BLaER1 (cell line): ENCODE measurements around the gene COL4A3.

Source experiments
- H3K27ac ChIP-seq: shearing (Covaris generic); formaldehyde crosslinking; 2 replicates; pipeline ENCODE4 v1.8.1; 2022
- H3K27me3 ChIP-seq: shearing (Covaris generic); formaldehyde crosslinking; 2 replicates; pipeline ENCODE4 v1.8.1; 2022
- H3K36me3 ChIP-seq: shearing (Covaris generic); formaldehyde crosslinking; 2 replicates; pipeline ENCODE4 v1.8.1; 2022
- H3K4me1 ChIP-seq: shearing (Covaris generic); formaldehyde crosslinking; 2 replicates; pipeline ENCODE4 v1.8.1; 2022
- H3K4me2 ChIP-seq: shearing (Covaris generic); formaldehyde crosslinking; 2 replicates; pipeline ENCODE4 v1.8.1; 2022
- H3K4me3 ChIP-seq: shearing (Covaris generic); formaldehyde crosslinking; 2 replicates; pipeline ENCODE4 v1.8.1; 2022
- H3K9ac ChIP-seq: shearing (Covaris generic); formaldehyde crosslinking; 2 replicates; pipeline ENCODE4 v1.8.1; 2022
- H3K9me3 ChIP-seq: shearing (Covaris generic); formaldehyde crosslinking; 2 replicates; pipeline ENCODE4 v1.8.1; 2022
- H4K20me1 ChIP-seq: shearing (Covaris generic); formaldehyde crosslinking; 2 replicates; pipeline ENCODE4 v1.8.1; 2022
- Cebpa-rat ChIP-seq: shearing (Covaris generic); IDR thresholded peaks from 2 replicates; pipeline ENCODE4 v1.8.1; 2022

COL4A3 gene

DNA sequence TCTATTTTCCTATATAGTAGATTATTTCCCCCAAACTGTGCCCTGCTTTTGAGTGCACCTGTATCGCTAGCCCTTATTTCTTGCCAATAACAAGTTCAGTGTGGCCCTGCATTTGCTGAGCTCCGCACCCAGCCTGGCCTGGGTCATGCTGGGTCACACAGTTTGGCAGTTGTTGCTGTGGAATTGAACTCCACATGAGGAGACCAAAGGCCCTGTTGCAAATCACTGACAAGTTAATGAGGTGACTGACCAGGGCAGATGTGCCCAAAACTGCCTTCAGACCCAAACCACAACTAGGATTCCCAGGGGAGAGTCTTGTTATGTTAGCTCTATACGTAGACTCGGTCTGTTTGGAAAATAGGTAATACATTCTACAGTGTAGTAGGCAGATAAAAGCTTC lies 31.4 kb upstream of the COL4A3 start:
- Histone ChIP-seq H4K20me1 (no peaks in the 10 kb centered on the region), H3K4me2 (peak overlapping the region; percentile 24; the same call in 1 of the 2 replicates), H3K27ac (no peak overlapping the region), H3K9me3 (no peaks in the 10 kb centered on the region), H3K4me1 (peaks cover 6% of the 10 kb centered on the region; the same call in 1 of the 2 replicates), H3K27me3 (no peaks in the 10 kb centered on the region), H3K36me3 (no peaks in the 10 kb centered on the region), H3K9ac (no peak overlapping the region), H3K4me3 (no peak overlapping the region)
- no peak for TF ChIP-seq Cebpa-rat

DNA sequence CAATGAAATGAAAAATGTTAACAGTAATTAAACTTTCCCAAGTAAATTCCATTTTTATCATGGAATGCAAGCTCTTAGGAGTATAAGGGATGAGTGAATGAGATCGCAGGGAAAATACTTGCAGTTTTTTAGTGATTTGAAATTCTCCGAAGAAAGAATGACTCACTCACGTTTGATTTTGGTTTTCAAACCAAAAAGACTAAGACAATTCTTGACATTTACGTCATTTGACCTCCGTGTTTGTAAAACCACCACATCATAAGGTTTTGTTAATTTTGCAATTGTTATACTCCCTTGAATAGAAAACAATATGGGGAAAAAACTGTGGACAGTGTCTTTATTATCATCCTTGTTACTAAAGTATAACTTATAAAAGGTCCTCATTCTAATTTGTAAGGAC lies 29.8 kb upstream of the COL4A3 start:
- Histone ChIP-seq H3K27me3 (no peaks in the 10 kb centered on the region), H3K4me3 (no peak overlapping the region), H4K20me1 (no peaks in the 10 kb centered on the region), H3K9me3 (no peaks in the 10 kb centered on the region), H3K4me1 (peaks cover 6% of the 10 kb centered on the region; the same call in 1 of the 2 replicates), H3K27ac (no peak overlapping the region), H3K4me2 (no peak overlapping the region), H3K9ac (no peak overlapping the region), H3K36me3 (no peaks in the 10 kb centered on the region)
- no peak for TF ChIP-seq Cebpa-rat

DNA sequence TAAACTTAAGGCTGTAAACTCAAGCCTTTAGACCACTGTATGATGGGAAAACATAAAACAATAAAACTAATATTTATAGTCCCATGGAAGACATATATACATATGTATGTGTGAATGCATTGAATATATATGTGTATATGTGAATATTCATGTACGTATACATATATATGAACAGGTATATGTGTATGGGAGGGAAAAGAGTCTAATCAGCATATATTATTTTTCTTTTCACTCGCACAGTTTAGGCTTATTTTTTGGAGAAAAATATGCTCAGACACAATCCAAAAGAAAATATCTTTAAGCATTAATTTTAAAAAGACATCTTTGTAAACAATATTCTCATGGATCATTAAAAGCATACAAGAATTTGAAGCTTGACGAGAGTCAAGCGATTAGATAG lies 23.1 kb upstream of the COL4A3 start:
- no peak overlapping the region for H3K4me3 ChIP-seq
- H3K9ac ChIP-seq = no peak overlapping the region
- no peaks in the 10 kb centered on the region for H3K27me3 ChIP-seq
- H3K9me3 ChIP-seq = no peaks in the 10 kb centered on the region
- no peak overlapping the region for H3K4me2 ChIP-seq
- H3K36me3 ChIP-seq = no peaks in the 10 kb centered on the region
- no peak for TF ChIP-seq Cebpa-rat
- no peaks in the 10 kb centered on the region for H4K20me1 ChIP-seq
- no peaks in the 10 kb centered on the region for H3K4me1 ChIP-seq
- H3K27ac ChIP-seq = no peak overlapping the region

DNA sequence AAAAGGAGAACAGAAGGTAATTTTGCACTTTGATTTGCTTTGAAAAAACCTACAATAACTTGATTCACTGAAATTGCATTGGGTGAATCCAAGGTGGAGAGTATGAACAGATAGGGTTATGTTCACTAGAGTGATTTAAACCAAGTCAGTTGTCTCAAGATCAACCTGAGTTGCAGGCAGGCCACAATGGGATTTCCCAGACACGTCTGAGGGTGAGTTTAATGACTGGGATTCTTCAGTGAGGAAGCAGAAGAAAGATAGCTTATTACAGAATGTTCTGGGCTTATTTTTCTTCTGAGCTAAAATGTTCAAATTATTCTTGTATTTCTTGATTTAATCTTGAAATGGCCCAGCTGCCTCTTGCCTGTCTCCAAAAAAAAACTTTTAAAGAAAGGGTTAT lies 20.5 kb upstream of the COL4A3 start:
- Histone ChIP-seq H3K9ac (no peak overlapping the region), H3K27me3 (no peaks in the 10 kb centered on the region), H3K27ac (no peak overlapping the region), H4K20me1 (no peaks in the 10 kb centered on the region), H3K9me3 (peaks cover 7% of the 10 kb centered on the region), H3K36me3 (no peaks in the 10 kb centered on the region), H3K4me2 (no peak overlapping the region), H3K4me1 (no peaks in the 10 kb centered on the region), H3K4me3 (no peak overlapping the region)
- TF ChIP-seq Cebpa-rat = no peak

DNA sequence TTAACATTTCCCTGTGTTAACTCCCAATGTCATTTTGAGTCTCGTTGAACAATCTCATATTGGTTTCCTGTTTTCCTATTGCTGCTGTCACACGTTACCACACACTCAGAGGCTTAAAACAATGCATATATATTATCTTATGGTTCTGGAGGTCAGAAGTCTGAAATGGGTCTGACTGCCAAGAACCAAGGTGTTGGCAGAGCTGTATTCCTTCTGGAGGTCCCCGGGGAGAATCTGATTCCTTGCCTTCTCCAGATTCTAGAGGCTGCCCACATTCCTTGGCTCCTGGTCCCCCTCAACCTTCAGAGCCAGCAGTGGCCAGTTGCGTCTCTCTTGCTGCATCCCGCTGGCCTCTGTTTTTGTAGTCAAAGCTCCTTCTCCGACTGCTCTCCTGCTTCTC lies 18.0 kb upstream of the COL4A3 start:
- Histone ChIP-seq H3K27ac (no peak overlapping the region), H4K20me1 (no peaks in the 10 kb centered on the region), H3K4me3 (no peak overlapping the region), H3K4me1 (no peaks in the 10 kb centered on the region), H3K36me3 (no peaks in the 10 kb centered on the region), H3K27me3 (no peaks in the 10 kb centered on the region), H3K9me3 (peaks cover 7% of the 10 kb centered on the region), H3K4me2 (no peak overlapping the region), H3K9ac (no peak overlapping the region)
- no peak for TF ChIP-seq Cebpa-rat

DNA sequence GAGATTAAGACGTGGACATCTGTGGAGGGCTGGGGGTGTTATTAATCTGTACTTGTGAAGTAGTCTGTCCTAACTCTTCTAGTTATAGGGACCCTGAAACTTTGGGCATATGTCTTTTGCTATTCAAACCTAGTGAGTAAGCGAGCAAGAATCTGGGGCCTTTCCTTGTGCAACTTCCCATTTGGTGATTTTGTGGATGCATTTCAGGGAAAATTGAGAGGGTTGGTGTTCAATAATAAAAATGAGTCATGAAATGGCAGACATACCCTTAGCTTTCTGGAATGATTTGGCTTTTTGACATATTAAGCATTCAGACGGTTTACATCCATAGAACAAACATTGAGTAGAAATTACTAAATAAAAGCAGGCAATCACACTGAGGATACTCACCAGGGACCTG lies 17.4 kb upstream of the COL4A3 start:
- H3K4me1 ChIP-seq = no peaks in the 10 kb centered on the region
- H3K9me3 ChIP-seq = peaks cover 7% of the 10 kb centered on the region
- no peak overlapping the region for H3K4me2 ChIP-seq
- H3K36me3 ChIP-seq = no peaks in the 10 kb centered on the region
- H3K4me3 ChIP-seq = no peak overlapping the region
- TF ChIP-seq Cebpa-rat = no peak
- H3K27ac ChIP-seq = no peak overlapping the region
- no peak overlapping the region for H3K9ac ChIP-seq
- no peaks in the 10 kb centered on the region for H4K20me1 ChIP-seq
- no peaks in the 10 kb centered on the region for H3K27me3 ChIP-seq

DNA sequence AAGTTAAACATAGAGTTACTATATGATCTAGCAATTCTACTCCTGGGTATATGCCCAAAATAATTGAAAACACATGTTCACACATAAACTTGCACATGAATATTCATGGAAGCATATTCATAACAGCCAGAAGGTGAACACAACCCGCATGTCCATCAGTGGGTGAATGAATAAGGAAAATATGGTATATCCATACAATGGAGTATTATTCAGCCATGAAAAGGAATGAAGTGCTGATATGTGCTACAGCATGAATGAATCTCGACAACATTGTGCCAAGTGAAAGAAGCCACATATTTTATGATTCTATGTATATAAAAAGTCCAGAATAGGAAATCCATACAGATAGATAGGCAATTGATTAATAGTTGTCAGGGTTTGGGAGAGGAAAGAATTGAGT lies 16.3 kb upstream of the COL4A3 start:
- H3K27ac ChIP-seq = no peak overlapping the region
- no peak for TF ChIP-seq Cebpa-rat
- H4K20me1 ChIP-seq = no peaks in the 10 kb centered on the region
- H3K9me3 ChIP-seq = peaks cover 7% of the 10 kb centered on the region
- no peaks in the 10 kb centered on the region for H3K27me3 ChIP-seq
- H3K36me3 ChIP-seq = no peaks in the 10 kb centered on the region
- no peaks in the 10 kb centered on the region for H3K4me1 ChIP-seq
- no peak overlapping the region for H3K4me3 ChIP-seq
- no peak overlapping the region for H3K9ac ChIP-seq
- H3K4me2 ChIP-seq = no peak overlapping the region

DNA sequence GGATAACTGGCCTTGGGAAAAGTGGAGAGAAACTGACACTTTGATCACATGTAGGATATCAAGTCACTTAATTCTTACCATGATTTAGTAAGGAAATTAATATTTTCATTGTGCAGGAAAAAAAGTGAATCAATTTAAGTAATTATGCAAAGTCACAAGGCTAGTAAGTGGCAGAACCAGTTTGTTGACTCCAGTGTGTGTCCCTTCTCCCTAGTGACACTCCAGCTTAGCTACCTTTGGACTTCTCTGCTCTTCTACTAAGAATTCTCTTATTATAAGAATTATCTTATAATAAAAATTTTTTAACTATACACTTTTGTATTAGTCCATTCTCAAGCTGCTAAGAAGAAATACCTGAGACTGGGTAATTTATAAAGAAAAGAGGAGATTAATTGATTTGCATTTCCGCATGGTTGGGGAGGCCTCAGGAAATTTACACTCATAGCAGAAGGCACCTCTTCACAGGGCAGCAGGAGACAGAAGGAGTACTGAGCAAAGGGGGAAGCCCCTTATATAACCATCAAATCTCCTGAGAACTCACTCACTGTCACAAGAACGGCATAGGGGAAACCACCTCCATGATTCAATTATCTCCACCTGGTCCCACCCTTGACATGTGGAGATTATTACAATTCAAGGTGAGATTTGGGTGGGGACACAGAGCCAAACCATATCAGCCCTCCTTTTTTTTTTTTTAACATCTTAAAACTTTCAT lies 14.0 kb upstream of the COL4A3 start:
- H3K4me3 ChIP-seq = no peak overlapping the region

DNA sequence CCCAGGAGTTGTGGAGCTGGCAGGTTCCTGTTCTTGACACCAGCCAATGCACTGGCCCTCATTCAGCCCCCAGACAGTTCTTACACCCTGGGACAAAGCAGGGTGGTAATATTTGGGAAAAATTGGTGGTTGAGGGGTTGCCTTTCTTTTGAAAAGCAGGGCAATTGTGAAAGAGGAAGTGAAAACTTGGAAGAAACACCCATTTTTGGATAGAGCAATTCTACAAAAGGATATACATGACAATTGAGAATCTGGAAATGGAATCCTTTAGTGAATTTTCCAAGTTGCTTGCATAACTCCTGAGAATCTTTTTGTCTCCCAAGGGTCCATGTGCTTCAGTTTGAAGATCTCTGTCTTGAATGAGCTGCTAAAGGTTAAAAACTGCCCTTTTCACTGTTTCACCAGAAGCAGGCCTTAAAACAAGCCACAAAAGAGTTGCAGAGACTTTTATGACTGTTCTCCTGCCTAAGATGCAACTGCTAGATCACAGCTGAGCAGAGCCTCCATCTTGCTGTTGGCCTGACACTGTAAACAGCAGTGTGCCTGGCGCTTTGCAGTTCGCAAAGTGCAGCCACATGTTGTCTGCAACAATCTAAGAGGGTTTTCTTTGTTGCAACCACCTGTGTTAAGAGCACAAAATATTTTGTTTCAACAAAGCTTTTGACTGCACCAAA lies 12.2 kb upstream of the COL4A3 start:
- Histone ChIP-seq H3K27ac (no peak overlapping the region), H3K9me3 (peaks cover 7% of the 10 kb centered on the region), H3K4me3 (no peak overlapping the region), H3K36me3 (no peaks in the 10 kb centered on the region), H3K9ac (no peak overlapping the region), H3K4me2 (no peak overlapping the region), H3K27me3 (no peaks in the 10 kb centered on the region), H3K4me1 (no peaks in the 10 kb centered on the region), H4K20me1 (no peaks in the 10 kb centered on the region)
- no peak for TF ChIP-seq Cebpa-rat

More for the DNA sequence above, 14.0 kb upstream of the COL4A3 start:
- no peaks in the 10 kb centered on the region for H3K4me1 ChIP-seq
- H3K27ac ChIP-seq = no peak overlapping the region
- peaks cover 7% of the 10 kb centered on the region for H3K9me3 ChIP-seq
- no peak overlapping the region for H3K9ac ChIP-seq
- no peak for TF ChIP-seq Cebpa-rat
- H4K20me1 ChIP-seq = no peaks in the 10 kb centered on the region
- no peaks in the 10 kb centered on the region for H3K27me3 ChIP-seq
- no peaks in the 10 kb centered on the region for H3K36me3 ChIP-seq
- H3K4me2 ChIP-seq = no peak overlapping the region

DNA sequence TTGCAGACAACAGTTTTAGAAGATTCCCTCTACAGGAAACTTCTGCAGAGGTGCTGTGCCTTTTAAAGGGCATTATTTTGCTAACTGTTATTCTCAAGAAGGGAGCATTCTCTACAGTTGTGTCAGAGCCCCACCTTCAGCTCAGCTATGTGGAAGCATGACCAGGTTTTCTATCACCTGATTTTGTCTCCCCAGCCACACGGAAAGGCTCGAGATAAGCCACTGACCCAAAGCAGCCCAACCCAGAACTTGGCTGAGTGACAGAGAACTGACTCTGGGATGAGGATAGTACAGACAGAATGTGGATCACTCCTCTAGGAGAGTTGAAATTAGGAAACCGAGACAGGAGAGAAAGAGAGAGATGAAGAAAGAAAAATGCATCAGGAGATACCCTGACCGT lies 11.1 kb upstream of the COL4A3 start:
- Histone ChIP-seq H3K4me3 (no peak overlapping the region), H3K9ac (no peak overlapping the region), H3K36me3 (no peaks in the 10 kb centered on the region), H3K4me1 (no peaks in the 10 kb centered on the region), H4K20me1 (no peaks in the 10 kb centered on the region), H3K27me3 (no peaks in the 10 kb centered on the region), H3K27ac (no peak overlapping the region), H3K4me2 (no peak overlapping the region), H3K9me3 (peaks cover 3% of the 10 kb centered on the region; the same call in 1 of the 2 replicates)
- no peak for TF ChIP-seq Cebpa-rat
